Stimulated activated CD8-positive, alpha-beta memory T cell treated with anti-CD3 and anti-CD28 coated beads, Interleukin-2, amount 100 ng/mL, for 48 hours (primary cell): Measurements from ENCODE around the gene CTNNBIP1.

Experiments used
- DNase-seq, 2 donors: peaks; one replicate each; pipeline ENCODE4 v3.0.0-alpha.2; 2020; ENCODE audit warnings: low read depth in 2 of 2

CTNNBIP1 gene

DNA sequence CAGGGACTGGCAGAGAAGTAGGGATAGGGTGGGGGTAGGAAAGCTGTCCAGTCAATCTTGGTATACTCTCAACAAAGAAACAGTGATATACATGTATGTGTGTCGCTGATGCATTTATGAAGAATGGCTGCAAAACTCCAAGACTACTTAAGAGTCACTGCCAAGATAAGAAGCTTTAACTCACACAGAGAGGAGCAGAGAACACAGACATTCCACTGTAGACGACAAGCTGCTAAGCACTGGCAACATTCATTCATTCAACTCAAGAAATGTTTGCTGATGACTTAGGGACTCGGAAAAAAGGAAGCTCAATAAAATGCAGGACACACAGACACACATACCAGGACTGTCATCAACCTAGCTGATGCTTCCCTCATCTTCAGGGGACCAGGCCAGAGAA, 5.5 kb downstream of the CTNNBIP1 start:
- no peak for DNase-seq

DNA sequence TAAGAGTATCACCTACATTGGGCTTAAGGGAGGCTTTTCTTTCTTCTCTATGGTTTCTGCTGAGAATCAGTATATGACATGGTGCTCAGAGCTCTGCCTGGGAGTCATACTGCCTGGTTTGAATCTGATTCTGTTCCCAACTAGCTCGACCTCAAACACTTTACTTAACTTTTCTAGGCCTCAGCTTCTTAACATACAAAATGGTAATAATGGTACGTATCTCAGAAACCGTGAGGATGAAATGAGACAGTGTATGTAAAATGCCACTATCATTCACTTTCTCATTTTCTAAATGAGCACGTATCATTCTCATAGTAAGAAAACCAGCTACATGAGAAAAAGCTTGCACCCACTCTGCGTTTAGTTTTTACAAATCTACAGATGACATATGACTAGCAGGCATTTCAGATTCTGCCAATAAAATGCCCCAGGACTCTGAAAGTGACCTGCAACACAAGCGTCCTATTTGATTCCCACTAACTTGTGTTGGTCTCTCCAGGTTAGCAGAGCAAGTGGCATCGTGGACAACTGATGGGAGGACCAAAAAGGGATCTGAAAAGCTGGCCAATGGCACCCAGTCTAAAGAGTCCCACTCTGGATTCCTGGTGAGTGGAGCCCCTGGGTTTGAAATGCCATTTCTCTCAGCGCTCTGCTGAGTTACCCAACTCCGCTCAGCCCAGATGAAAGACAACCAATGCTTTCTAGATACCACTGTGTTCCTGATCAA, 6.1 kb downstream of the CTNNBIP1 start:
- no peak for DNase-seq

DNA sequence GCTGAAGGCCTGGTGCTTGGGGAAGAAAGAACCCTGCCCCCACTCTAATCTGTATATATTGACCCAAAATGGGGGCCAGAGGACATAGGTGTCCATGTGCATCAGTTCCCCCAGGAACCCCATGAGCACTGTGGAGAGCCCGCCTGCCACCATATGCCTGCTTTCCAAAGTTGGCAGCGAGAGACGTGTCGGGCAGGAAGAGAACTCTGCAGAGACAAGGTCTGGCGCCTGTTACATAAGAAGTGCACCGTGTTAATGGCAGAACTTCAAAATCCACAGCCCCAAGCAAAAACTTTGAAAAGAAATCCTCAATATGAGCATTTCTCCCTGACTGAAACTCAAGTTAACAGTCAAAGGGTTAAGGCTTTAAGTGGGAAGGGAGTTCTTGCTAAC, 8.0 kb downstream of the CTNNBIP1 start:
- DNase-seq: no peak

DNA sequence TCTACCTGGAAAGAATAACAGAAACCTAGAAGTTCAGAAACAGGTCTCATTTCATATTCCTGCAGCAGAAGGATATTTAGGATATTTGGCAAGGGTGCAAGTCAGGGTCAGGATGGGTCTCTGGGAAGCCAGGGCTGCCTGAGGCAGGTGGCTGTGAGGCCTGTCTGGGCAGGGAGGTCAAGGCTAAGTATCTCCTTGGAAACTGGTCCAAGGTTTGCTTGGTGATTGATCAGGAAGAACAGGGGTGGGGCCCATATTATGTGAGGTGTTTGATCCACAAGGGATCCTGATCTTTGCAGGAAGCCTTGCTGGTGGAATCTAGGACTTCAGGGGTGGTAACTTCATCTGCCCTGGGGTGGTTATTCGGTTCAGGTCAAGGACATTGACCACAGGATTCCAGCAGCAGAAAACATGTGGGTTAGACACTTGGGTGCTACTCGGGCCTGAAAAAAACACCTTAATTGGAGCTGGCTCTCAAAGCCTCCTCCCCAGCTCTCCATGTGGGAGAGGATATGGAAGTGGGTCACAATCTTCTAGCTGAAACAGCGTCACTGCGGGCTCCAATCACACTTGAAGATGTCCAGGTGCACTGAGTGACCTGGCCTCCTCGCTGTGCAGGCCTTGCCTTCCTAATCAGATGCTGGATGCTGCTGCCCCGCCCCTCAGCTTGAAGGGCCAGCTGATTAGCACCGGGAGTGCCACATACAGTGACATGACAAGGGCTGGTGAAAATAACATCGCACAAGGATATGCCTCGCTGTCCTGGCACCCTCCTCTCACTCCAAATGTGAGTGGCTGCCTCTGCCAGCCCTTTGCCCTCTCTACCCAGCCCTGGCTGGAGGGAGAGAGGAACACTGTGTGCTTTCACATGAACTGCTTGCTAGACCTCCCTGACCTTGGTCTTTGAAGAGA, 8.7 kb downstream of the CTNNBIP1 start:
- no peak for DNase-seq

DNA sequence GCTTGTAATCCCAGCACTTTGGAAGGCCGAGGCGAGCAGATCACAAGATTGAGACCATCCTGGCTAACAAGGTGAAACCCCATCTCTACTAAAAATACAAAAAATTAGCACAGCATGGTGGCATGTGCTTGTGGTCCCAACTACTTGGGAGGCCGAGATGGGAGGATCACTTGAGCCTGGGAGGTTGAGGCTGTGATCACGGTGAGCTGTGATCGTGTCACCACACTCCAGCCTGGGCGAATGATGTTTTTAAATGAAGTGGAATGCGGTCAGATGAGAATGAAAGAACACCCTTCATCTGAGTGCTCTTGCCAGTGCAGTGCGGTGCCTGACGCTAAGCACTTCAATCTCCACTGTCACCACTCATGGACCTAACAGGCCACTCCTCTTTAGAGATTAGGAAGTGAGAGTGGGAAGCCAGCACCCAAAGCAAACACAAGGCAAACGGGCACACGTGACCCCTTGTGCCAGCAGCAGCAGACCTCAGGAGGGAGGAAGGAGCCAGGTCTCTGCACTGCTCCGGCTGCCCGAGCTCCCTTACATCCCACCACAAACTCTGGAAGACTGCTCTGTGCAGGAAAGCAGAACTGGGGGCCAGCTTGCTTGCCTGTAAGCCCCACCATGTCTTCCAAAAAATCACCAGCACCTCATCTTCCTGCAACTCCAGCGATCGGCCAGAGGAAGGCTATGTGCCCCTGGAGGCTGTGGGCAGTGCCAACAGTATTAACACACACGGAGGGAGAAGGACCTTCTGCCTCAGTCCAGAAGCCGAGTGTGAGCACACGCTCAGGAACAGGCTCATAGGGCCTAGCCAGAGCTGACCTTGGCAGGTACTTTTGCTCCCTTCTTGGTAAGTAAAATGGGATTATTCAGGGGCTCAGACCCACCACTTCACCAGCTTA, 9.7 kb downstream of the CTNNBIP1 start:
- DNase-seq: no peak

DNA sequence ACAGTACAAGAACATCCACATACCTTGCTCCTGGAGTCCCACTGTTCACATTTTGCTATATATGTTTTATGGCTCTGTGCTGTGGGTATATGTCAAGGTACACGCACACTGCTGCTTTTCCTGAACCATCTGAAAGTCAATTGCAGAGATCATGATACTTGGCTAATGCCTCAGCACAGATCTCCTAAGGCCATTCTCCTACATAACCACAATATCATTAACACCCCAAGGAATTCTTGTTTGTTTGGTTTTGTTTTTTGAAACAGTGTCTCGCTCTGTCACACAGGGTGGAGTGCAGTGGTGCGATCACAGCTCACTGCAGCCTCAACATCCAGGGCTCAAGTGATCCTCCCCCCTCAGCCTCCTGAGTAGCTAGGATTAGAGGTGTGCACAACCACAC, 16.0 kb downstream of the CTNNBIP1 start:
- no peak for DNase-seq

DNA sequence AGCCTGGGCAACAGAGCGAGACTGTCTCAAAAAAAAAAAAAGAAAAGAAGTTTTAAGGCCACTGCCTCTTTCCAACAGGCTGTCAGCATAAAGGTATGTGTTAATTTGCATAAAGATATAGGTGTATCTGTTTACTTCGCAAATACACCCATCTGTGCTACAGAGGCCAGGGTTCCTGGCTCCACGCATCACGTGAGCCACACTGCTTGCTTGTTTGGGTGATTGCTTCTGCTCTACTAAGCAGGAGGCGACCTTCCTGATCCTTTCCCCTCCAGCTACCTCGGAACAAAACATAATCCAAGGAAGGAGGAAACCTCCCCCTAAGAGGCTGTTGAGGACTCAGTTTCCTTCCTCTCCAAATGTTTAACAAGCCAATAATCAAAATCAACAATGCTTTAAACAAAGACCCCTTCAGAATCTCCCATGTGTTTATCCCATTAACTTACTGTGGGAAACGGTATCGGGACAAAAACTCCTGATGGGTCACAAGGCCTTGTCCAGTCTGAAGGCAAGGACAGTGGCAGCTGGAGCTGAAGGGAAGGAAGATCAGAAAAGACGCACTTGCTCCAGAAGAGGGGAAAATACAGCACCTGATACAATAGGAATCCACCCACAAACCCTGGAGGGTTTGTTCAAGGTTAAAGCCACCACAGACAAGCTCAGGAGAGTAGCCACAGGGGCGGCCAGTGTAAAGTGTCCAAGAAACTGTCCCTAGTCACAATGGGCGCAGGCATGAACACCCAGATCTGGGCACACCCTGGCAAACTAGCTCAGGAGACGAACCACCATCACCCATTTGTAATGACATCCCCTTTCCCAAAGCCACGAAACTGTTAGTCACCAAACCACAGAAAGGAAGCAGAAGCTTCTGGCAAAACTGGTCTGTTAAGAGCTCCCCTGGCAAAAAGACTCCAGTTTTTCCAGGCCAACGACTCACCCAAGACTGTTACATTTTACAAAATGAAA, 17.2 kb downstream of the CTNNBIP1 start:
- no peak for DNase-seq

DNA sequence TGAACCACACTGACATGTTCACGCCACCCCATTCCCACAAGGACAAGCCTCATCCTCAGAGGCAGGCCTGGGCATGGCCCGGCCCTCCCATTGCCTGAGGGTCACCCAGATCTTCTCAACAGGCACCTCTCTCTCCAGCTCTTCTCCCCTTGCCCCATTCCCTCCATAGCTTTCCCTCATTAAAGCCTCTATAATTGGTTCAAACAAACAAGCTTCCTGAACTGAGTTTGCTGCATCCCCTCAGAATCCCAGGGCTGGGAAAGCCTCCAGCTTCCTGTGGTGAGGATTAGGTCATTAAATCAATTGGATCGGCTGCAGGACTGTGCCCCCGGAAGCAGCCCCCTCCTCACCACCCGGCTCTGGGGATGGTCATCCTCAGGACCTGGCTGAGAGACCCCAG, 18.9 kb downstream of the CTNNBIP1 start:
- DNase-seq: no peak

DNA sequence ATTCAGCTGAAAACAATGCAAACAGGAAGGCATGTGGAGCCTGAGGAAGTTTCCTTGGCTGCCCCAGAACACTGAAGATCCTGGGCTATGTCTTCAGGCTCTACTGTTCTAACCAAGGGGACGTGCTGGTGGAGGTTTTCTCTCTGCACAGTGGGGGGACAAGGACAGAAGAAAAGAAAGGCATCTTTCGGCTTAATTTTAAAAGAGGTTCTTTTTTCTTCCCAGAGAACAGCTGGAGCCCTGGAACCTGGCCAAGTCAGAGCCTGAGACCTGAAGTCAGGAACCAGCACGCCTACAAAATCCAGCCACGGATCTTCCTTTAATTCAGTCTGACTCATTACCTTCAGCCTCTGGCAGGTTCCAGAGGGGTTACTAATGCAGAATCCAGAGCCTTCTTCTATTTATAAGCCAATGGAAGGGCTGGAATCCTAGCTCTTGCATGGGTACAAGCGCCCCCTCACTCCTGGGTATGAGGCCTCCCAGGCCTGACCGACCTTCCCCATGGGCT, 19.8 kb downstream of the CTNNBIP1 start:
- no peak for DNase-seq

DNA sequence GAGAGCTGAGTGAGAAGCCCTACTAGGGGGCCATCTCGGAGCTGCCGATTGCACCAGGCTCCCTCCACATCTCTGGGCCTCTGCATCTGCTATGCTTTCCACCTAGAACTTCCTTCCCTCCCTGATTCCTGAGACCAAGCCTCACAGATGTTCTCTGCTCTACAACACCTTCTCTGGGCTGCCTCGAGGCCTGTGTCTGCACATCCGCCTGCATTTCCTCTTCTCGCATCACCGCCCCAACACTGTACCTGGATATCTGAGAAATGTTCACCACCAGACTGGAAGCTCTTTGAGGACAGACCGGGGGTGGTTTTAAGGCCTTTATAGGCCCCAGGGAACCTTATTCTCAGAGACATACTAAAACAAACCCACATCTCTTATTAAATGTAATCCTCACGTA, 20.7 kb downstream of the CTNNBIP1 start:
- DNase-seq: no peak

DNA sequence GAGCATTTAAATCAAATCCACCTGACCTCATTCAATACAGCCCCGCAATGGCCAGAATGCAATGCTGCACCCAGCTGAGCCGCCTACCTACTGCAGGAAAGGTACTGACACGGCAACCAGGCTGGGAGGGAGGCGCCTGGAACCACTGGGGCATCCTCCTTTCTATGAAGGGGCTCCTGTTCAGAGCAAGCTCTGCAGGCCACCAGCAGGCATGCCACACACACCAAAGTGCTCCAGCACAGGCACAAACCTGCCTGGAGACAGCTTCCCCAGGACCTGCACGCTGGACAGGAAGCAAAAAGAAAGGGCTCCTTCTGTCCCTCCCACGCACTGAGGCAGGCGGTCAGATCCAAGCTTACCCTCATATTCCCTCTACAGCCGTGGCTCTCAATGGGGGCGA, 21.2 kb downstream of the CTNNBIP1 start:
- no peak for DNase-seq

DNA sequence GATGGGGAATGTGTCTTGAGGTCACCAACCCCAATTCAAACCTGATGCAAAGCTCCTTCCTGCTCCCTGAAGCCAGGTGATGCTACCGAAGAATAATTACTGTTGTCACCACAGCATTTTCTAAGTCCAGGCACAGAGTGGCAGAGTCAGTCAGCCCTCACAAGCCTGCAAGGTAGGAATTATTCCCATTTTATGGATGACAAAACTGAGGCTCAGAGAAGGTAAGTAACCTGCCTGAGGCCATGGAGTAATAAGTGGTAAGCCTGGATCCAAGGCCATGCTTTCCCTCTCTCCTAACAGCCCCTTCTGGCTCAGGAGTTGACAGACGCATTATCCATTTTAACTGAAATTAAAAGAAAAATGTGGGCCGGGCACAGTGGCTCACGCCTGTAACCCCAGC, 23.0 kb downstream of the CTNNBIP1 start:
- no peak for DNase-seq

DNA sequence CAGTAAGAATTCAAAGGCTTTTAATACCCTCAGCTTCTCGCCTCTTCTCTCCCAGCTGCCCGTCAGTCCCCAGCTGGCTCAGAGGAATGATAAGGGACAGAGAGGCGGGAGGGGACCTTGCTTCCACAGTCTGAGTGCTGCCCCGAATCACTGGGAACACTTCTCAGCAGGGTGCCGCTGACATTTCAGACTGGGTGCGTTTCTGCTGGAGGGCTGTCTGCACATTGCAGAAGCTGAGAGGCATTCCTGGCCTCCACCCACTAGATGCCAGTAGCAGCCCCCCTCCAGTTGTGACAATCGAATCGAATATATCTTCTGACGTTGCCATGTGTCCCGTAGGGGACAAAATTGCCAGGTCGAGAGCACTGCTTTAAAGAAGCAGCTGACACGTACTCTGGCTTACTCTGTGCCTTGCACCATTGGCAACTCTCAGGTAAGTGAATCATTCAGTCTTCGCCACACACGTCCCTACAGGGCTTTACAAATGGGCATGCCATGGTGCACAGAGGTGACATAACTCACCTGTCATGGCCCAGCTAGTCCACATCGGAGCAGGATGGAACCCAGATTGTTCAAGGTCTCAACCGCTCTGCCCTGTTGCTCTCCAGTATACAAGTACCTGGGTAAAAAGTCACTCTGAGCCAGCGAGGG, 23.9 kb downstream of the CTNNBIP1 start:
- DNase-seq: no peak

DNA sequence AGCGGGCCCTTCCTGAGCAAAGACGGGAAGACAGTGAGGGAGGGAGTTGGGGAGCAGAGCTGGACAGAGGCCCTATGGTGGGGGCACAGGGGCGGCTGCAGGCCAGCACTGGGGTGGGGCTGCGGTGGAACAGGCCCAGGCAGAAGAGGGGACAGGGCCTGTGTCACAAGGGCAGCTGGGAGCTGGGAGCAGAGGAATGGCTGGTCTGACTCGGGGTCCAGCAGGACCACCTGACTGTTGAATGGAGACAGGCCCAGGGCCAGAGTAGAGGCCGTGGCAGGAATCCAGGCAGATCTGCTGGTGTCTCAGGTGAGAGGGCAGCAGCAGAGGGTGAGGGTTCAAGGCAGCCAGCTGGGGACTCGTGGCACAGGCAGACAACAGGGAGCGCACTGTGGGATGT, 25.3 kb downstream of the CTNNBIP1 start:
- DNase-seq: no peak

DNA sequence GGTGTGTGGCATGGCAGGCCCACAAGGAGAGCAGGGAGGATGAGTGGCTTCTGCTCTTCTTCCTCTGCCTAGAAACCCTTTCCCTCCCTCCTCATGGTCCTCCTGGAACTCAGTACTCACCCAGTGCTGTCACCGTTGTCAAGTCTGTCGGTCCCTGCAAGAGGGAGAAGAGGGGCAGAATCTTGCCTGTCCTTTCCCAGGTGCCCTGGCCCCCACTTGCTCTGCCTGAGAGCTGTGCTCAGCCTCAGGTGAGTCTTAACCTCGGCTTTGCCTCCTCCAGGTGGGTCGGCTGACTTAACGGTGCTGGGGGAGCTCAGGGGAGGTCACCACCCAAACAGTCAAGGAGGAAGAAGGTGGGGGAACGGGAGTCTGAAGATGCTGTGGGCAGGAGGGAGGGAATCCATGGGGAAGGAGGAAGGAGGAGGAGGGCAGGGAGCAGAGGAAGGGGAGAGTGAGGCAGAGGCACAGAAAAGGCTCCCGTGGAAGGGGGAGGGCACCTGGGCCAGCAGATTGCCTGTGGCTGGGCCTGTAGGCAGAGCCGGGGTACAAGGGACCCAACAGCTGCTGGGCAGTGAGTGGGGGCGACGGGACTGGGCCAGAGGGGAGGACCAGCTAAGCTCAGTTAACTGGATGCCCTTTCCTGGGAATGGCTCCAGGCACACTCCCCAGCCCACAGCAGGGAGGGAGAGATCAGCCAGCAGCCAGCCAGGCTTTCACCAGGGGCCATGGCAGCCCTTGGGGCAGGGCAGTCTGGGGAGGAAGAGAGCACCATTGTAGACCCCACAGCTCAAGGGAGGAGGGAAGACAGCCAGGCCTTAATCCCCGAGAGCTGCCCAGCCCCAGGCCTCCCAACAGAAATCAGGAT, 26.3 kb downstream of the CTNNBIP1 start:
- DNase-seq: no peak

DNA sequence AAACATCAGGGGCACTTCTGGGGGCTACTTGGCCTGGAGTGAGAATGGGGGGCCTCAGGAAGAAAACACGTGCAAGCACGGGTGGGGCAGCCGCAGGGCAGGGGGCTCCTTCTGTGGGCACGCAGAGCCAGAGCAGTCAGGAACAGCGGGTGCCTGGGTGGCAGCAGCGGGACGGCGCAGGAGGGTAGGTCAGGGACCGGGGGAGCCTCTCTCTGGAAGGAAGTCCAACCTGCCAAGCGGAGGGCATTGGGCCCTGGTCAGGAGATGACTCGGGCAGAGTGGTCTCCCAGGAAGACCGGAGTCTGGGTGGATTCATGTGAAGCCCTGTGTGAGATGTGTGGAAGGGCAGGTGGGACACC, 27.1 kb downstream of the CTNNBIP1 start:
- no peak for DNase-seq

DNA sequence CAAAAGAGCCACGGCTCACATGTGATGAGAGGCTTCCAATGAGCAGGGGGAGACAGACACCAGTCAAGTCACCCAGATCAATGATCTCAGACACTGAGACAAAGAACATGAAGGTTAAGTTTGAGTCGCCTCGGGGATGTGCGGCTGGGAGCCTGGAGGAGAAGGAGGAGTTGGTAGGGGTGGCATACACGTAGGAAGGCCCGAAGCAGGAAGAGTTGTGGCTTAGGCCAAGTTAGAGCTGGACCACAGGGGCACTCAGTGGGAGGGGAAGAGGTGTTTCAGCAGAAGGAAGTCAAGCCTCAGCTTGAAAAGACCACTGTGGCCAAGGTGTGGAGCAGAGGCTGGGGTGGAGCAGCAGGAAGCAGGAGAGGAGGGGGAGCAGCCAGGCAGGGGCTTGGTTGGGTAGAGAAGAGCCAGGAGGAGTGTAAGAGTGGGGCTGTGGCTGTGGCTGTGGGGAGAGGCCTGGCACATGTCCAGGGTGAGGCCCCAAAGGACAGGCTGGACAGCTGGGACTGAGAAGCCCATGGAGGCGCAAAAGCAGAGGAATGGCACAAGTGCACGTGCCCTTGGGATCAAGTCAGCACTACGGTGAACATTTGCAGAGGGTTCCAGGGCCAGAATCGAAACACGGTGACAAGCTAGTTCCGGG, 27.6 kb downstream of the CTNNBIP1 start:
- DNase-seq: no peak

DNA sequence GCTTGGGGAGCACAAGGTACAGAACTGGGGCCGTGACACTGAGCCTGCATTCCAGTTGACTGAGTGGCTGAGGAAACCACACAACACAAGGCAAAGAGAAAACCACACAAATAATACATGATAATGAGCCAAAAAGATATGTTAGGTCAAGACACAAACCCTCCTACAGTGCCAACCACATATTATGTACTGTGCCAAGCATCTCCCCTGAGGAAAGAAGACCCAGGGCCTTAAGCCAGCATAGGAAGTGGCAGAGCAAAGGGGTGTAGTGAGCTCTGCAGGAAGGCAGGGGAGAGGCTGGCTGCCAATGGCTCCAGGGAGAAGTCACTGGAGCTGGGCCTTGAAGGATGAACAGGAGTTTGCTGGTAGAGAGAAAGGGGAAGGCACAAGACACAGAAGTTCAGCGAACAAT, 28.2 kb downstream of the CTNNBIP1 start:
- no peak for DNase-seq

DNA sequence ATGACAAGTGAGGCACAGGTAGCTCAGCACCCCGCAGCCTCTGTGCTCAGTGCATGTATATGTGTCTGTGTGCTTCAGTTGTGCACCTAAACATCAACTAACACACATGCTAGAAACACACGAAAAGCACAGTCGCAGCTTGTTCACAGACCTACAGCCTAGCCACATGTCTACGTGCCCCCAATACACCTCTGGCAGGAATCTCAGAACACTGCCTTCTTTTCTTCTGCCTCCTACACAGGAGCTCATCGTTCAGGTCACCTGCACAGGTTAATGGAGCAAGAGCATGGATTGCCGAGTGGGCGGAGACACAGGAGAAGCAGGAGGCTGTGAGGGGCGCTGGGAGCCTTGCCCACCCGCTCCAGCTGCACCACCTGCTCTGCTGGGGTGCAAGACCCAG, 31.7 kb downstream of the CTNNBIP1 start:
- DNase-seq: no peak
